ENCODE measurements around the gene PDE7B.
"Not testable (repeated sequence)": the region's sequence is repeated elsewhere in the genome, so short reads cannot be mapped to it uniquely, and the experiment has no call there.

PDE7B gene

DNA sequence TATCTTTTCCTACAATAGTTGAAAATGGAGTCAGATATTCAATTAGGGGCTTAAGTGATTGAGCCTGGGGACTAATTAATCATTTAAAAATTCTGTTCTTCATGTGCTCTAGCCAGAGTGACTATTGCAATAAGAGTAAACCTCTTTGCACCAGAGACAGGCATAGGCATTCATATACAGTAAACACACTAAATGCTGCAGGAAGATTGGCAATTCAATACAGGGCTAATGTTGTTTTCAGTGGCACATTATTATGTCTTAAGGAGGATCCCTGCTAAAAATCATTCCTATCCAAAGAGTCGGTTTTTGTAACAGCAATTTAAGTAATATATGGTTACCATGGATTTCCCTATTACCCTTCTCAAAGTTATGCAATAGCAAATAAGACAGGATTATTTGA lies 1.2 kb downstream of the PDE7B start:
- no peak for DNase-seq

DNA sequence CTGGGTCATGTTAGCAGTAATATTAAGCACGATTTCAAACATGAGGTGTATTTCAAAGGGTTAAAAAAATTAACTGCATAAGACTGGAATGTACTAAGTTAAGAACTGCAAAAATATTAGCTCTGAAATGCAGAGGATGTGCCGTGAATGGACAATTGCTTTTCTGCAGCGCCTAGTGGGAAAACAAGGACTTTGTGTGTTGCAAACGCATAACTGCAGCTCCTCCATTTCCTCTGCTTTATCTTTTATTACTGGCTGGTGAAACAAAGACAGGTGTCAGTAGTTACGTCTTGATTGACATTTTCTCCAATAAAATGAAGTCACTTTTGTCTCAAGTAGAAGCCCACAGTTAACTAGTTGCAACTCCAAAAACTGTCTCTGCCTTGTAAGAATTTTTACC lies 1.7 kb downstream of the PDE7B start:
- no peak for DNase-seq

DNA sequence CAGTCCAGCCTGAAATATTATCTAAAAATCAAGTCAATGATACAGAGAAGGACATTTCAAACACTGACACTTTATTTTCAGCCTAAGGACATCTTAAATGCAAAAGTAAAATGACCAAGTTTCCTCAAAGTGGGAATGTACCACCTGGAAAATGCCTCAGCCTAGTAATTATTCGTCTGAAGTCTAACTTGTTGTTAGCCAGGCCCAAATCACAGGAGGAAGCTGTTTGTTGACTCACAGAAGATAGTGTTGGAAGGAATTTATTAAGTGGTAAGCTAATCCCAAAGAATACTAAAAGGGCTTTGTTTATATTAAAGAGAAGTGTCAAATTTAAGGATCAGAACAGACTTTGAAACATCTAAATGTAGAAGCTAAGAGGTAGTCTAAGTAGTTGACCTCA lies 2.5 kb downstream of the PDE7B start:
- no peak for DNase-seq

DNA sequence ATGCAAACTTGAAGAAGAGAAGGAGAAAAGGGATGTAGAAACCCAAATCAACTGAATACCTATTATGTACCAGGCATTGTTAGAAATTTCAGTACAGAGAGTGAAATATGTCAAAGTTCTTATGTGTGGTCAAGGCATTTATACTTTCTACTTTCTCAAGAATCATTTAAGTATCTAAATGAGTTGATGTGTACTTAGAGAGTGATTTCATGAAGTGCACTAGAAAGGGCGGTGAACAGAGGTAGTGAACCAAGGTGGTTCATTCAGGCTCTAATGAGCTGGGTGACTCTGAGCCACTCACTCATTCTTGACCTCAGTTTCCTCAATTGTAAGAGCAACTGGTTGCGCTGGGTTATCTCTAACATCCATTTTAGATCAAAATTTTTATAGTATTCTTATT lies 3.3 kb downstream of the PDE7B start:
- no peak for DNase-seq

DNA sequence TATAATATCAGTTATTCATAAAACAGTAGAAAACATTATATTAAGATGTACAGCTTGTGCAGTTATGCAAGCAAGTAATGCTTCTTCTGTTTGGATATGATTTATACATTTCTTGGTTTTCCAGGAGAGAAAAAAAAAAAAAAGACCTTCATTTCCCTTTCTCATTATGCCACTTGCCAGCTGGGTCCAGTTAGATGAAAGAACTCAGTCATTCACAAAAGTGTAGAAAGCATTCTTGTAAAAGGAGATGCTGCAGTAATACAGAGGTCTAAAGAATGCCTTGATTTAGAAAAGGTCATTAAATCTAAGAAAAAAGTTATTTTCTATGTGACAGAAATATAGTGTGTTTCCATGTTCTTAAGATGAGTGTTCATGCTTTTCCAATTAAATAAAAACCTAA lies 7.4 kb downstream of the PDE7B start:
- no peak for DNase-seq

DNA sequence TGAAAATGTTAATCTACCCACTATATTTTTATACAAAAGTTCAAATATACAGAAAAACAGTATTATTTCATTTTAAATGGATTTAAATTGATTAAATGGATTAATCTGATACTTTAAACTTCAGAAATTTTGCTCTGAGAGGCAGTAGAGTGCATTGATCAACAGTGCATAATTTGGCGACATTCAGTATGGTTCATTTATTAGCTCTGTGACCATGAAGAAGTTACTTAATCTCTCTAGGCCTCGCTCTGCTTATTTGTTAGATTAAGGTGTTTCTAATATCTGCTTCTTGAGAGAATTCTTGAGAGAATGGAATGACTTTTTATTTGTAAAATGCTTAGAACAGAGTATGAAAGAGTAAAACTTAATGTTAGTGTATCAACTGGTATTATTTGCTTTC lies 8.9 kb downstream of the PDE7B start:
- DNase-seq, result no peak

DNA sequence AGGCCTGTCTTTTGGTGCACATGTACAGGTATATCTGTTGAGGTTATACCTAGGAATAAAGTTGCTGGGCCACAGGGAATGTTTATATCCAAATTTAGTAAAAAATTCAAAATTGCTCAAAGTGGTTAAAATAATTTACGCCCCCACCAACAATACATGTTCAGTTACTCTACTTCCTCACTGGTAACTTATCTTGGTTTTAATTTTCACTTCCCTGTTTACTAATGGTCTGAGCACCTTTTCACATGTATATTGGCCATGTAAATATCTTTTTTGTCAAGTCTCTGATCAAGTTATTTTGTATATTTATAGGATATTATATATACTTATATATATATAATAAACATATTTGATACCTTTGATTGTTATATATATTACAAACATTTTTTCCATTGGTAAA lies 9.7 kb downstream of the PDE7B start:
- DNase-seq, result no peak

DNA sequence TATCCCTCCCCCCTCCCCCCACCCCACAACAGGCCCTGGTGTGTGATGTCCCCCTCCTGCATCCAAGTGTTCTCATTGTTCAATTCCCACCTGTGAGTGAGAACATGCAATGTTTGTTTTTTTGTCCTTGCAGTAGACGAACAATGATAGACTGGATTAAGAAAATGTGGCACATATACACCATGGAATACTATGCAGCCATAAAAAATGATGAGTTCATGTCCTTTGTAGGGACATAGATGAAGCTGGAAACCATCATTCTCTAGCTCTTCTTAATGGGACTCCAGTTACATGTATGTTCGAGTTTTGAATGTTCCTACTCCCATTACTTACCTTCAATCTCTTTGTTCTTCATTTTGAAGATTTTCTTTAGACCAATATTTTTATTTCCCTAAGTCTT lies 13.4 kb downstream of the PDE7B start:
- not testable (repeated sequence) for DNase-seq

DNA sequence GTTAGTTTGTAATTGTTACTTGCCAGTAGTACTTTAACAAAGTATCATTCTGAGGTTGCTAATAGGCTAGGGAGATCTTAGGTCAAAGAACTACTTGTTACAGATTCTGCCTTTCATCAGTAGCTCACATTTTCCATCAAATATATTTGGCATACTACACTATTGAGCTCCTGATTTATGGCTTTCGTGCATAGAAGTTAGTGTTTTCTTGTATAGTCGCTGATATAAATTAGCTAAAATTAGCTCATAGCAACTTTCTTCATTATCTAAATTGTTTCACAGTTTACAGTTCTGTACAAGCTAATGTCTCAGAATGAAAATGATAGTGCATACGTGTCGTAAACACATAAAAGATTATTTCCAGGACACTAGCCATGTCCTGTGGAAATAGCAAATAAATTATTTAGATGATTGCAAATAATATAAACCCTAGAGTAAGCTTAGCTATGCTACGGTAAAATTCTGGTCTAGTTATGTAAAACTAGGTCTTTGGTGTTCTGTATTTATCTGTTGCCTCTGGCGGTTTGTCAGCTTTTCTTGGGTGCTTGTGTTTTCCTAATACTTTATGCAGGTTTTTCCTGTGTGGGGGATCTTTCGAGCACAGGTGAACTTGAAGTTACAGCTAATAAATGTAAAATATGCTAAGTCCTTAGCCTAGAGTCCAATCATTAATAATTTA lies 15.1 kb downstream of the PDE7B start:
- no peak for DNase-seq

DNA sequence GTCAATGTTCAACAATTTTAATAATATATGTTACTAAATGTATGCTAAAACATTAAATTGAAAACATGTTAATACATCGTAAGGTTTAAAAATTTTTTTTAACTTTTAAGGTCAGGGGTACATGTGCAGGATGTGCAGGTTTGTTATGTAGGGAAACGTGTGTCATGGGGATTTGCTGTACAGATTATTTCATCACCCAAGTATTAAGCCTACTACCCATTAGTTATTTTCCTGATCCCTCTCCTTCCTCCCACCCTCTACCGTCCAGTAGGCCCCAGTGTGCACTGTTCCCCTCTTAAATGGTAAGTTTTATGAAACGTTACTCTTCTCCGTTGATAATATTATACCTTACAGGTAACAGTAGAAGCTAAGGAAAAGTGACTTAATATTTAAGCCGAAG lies 15.8 kb downstream of the PDE7B start:
- no peak for DNase-seq

DNA sequence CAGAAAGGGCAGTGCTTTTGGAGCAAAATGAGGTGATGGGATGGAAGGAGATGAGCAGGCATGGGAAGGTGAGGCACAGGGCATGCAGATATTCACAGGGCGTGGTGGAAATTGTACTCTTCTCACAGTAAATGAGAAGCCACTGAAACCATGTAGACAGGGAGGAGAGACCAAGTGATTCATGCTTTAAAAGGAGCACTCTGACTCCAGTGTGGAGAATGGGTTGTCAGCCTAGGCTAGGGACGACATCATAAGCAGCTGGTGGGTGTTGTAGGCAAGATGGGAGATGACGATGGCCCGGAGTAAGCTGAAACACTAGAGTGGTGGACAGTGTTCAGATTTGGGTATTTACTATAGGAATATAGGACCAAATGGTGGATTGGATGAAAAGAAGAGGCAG lies 18.4 kb downstream of the PDE7B start:
- DNase-seq, result no peak

DNA sequence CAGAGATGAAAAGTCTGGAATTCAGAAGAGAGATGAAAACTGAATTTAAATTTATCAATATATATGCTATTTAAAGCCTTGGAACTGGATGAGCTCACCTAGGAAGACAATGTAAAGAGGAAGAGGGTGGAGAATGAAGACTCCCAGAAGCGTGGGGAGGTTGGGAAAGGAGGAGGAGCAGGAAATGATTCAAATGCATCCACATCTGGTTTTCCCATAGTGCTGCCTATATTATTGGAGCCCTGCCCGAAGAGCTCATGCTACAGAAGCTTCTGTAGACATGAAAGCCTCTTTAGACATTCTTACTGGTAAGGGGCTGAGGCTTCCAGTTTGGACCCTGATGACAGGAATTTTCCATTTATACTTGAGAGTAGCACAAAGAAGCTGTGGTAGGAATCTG lies 19.2 kb downstream of the PDE7B start:
- DNase-seq, result no peak

DNA sequence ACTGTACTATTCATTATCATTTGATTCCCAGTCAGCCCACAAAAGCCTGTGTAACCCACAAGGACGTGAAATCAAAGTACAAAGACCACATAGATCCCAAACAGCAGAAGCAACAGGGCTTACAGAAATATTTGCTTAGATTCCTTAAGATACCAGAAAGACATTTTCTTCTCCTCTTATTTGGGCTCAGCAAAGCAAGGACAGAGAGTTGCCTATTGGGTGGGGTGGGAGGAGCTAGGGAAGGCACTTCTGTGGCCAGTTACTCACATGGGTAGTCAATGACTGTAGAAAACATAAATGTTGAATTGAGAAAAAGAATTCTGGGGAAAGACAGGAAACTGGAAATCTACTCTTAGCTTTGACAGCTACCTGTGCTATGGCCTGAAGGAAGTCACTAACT lies 19.8 kb downstream of the PDE7B start:
- no peak for DNase-seq

DNA sequence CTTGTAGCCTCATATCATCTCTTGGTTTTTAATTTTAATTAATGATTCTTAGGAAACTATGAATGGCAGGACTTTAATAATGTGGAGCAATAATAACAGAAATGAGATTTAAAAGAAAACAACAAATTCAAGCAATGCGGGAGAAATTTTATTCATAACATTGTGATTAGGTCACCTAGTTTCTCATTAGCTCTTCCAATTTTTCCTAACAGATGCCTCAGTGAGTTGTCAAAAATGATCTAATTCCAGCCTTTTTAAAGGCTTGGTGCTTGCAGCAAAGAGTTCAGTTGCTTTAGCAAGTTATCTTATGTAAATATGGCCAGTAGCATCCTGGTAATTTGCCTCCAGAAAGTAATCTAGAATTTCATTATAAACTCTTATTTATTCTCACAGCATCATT lies 20.4 kb downstream of the PDE7B start:
- no peak for DNase-seq

DNA sequence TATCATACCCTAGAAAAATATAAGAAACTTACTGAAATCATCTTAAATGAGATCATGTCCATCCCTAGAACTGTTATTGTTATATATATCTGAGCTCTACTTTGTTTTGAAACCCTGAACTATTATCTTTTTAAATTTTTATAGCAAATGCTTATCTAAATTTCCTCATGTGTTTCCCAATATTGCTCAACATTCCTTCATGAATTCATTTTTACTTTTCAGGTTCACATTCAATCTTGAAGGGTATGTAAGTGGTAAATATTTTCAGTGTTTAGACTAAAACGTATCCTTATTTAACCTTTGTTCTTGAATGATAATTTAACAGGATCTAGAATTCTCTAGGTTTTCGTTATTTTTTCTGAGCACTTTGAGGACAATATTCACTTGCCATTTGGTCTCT lies 23.9 kb downstream of the PDE7B start:
- no peak for DNase-seq

DNA sequence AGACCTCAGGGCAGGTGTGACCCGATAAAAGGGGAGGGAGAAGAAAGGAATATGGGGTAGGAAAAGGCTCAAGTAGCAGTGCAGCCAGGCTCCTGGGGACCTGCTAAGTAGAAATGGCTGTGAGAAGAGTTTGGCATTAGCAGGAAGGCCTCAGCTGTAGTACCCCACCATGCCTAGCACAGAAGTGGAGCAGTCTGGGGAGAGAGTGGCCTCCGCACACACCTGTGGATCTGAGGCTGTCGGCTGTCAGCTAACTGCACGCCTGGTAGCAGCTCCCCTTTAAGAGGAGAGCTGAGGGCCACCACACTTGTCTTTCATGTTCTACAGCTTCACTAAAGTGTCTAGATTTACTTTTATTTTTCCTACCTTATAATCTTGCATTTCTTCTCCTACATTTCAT lies 24.6 kb downstream of the PDE7B start:
- no peak for DNase-seq

DNA sequence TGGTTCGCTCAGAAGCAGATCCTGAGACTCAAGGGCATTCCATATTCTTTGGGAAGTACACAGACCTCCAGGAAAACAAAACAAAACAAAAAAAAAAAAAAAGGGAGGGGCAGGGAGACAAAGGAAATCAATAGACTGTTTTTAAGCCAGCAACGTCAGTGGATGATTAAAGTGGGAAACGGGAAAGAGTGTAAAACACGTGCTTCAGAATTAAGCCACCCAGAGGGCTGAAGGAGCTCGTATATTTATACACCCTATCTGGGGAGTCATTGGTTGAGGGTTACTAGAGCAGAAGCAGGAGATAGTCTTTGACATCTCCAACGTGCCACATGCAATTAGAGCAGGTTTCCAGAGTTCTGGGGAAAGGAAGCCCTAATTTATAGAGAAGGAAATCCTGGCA lies 26.2 kb downstream of the PDE7B start:
- DNase-seq, result no peak

DNA sequence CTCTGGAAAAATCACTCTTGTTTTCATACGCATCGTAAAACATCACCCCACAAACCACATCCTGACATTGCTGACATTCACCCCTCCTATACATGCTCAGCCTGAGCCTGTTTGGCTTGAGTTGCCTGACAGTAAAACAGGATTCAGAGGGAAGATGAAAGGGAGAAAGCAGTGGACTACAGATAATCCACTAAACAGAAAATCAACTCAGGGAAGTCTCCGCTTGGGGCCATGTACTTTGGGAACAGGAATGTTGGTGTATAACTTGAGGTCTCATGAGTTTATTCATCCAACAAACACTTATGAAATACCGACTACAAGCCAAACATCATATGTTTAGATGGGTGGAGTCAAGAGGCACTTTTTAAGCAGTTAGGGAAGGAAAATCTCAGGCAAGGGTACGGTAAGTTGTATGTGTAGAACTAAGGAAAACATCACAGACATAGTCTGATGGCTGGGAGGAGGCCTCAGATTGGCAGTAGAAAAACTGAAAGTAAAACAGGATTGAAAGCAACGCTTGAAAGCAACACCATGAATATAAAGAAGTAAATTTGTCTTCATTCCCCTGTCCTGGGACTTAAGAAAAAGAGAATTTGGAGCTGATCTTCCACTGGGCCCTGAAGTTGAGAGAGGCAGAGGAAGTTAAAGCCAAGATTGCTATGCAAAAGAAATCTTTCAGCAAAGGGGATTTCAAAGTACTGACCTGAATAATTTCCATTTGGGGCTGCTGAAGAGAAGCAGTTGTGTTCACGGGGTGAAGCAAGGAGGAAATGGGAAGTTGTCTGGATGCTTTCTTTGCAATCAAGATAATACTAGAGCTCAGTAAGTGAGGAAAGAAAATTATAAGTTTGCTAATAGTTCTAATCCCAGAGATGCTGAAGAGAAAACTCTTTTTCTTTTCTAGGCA lies 28.8 kb downstream of the PDE7B start:
- DNase-seq, result peak; percentile 71

DNA sequence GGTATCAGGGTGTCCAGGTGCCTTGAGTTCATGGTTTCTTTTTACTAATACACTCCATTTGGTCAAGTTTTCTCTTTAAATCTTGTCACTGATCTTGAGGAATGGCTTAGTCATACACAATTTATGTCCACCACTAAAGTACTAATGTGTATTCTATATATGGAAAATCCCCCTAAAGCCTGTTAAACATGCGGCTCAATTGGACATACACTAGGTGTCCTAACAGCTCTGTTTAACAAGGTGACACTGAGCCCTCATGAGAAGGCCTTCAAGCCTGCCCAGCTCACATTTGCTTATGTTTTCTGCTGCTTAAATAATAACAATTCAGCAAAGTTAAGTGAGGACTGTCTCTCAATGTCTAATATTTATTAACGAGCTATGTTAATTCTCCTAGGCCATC lies 31.5 kb downstream of the PDE7B start:
- DNase-seq, result no peak

DNA sequence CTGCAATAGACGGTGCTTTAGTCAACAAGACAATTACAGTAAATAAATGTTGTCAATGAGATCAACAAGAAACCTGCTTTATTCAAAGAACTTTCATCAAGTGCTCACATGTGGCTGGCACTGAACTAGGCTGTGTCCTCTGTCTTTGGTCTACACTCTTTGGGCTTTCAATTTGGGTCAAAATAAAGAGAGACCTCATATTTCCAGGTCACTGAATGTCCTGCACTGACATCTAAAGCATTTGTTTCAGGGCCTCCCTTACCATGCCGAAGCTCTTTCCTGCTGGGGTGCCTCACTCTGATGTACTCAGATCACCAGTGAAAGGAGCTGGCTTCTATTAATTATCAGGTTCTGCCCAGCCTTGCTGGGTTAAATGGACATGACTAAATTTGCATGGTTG lies 32.0 kb downstream of the PDE7B start:
- DNase-seq, result no peak

DNA sequence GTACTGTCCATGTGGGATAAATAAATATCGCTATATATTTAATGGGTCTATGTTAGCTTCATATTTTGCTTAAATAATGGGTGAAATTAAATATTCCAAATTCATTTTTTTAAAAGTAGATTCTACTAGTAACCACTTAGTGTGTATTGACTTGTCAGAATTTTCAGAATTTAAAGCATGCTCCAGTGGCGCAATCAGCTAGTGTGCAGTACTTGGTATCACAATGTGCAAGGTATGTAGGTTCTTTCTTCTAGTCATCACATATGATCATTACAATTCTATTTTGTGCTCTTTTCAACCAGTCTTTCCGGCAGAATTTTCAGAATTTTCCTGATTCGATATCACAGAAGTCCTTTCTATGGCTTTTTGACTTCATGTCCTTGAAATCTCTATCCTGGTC lies 32.6 kb downstream of the PDE7B start:
- DNase-seq, result no peak

DNA sequence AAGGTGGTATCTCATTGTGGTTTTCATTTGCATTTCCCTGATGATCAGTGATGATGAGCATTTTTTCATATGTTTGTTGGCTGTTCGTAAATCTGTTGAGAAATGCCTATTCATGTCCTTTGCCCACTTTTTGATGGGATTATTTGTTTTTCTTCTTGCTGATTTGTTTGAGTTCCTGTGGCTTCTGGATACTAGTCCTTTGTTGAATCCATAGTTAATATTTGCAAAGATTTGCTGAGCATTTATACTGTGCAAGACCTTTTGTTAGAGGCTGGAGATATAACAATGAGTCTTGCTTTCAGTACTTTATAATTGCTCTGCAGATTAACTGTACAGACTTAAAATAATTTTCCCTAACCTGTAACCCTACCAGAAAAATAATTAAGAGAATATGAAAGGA lies 35.6 kb downstream of the PDE7B start:
- DNase-seq, result no peak

DNA sequence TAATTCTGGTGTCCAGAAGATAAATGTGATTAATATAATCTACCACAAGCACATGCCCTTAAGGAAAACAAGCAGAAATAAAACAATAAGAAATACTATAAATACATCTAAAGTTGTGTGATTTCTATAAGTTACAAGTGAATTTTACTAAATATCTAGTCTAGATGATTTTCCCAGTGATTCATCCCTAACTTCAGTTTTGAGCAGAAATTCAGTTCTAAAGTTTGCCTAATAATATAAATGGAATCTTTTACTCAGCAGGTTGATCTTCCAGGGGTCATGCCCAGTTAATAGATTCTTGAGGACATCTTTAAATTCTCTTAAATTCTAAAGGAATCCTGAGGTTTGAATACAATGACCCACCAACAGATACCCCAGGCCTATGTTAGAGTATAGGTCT lies 37.3 kb downstream of the PDE7B start:
- DNase-seq, result no peak

DNA sequence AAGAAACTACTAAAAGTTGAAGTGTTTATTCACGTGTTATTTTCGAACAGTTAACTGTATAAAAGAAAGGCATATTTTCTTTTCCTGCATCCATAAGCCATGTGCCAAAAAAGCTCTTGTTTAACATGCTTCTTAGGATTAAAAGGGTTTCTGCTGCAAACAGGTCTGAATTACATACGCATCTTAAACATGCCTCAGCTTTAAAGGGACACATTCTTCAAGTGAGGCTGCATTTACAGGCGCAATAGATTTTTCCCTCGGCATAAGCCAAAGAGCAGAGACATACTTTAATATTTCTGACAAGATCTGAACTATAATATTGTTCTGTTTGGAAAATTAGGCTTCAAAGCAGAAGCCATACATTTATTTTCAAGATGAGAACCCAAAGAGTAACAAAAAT lies 39.4 kb downstream of the PDE7B start:
- DNase-seq, result no peak

DNA sequence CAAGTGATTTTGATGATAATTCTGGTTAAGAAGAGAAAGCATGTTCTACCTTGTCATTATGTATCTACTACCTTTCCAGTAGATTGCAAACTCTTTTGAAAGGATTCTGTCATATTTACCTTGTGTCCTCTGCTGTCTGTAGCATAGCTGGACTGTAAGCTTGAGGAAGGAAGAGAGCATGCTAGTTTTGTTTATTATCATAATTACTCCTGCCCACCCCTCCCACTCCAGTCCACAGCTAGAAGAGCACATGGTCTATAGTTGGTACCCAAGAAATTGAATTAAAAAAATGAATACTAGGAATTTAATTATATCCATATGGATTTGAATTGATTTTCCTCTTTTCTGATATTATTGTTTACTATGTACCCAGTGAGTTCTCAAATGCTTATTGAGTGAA lies 40.2 kb downstream of the PDE7B start:
- no peak for DNase-seq
